Measurements from ENCODE around the gene CEP104. TPM values are rescaled to one million over a fixed set of nuclear protein-coding genes. Genes with fewer than 3 reads are reported as not detected.

Gene CEP104
- total RNA-seq, 1 experiment from 2014 or later = 44.1 TPM

GRCh38 chr1:3893190-3893589 is 36.2 kb upstream of the CEP104 start:
- Histone ChIP-seq H3K9me2 (ENCODE audit: insufficient read depth) (no peaks in the 10 kb centered on the region), H3K9me3 (ENCODE audit: control insufficient read depth in 1 of 2, insufficient read depth in 1 of 2, low read depth in 1 of 2, low read length in 2 of 2) (no peaks in the 10 kb centered on the region), H3K27ac (ENCODE audit: low read depth, low read length) (no peak overlapping the region), H3K4me2 (ENCODE audit: low read length) (no peak overlapping the region), H4K20me1 (ENCODE audit: insufficient read depth) (no peaks in the 10 kb centered on the region), H3K79me2 (ENCODE audit: insufficient read depth, low read length) (peaks cover 62% of the 10 kb centered on the region), H3K27me3 (ENCODE audit: insufficient read depth, low read length) (no peaks in the 10 kb centered on the region), H3K4me3 (replicated peaks in 1 of 2; ENCODE audit: low read depth in 1 of 2, low read length in 2 of 2) (no peak overlapping the region), H3K36me3 (ENCODE audit: control insufficient read depth in 1 of 2, insufficient read depth in 2 of 2, low read length in 2 of 2) (peaks cover 14 to 20% of the 10 kb centered on the region in 2 experiments; a peak in 3 of 4 replicates), H2AFZ (ENCODE audit: low read depth, low read length, poor library complexity, severe bottlenecking) (no peak overlapping the region), H3K9ac (ENCODE audit: low read length) (no peak overlapping the region), H3K4me1 (ENCODE audit: control insufficient read depth in 1 of 2, insufficient read depth in 2 of 2, low read length in 2 of 2) (no peaks in the 10 kb centered on the region; a peak in 1 of 4 replicates)
- intact Hi-C loops (cut with micrococcal nuclease) = no loop called here
- TF ChIP-seq YY1 (IDR thresholded peaks at IDR 0.05; ENCODE audit: extremely low read depth, insufficient replicate concordance, low read depth, low read length) = no peak
- no peak for TF ChIP-seq JUND (IDR thresholded peaks at IDR 0.05)
- no peak for TF ChIP-seq ELF1 (IDR thresholded peaks at IDR 0.05; ENCODE audit: borderline replicate concordance, low read depth)
- TF ChIP-seq CTCF (IDR thresholded peaks at IDR 0.05 in 2 of 3, conservative IDR thresholded peaks at IDR 0.05 in 1 of 3; ENCODE audit: borderline replicate concordance in 1 of 3, insufficient read depth in 1 of 3, low read depth in 2 of 3, low read length in 2 of 3) = no peak
- TF ChIP-seq ATF3 (IDR thresholded peaks at IDR 0.05) = no peak
- no peak for TF ChIP-seq REST (IDR thresholded peaks at IDR 0.05; ENCODE audit: low read depth)
- TF ChIP-seq ZNF274 (IDR thresholded peaks at IDR 0.05; ENCODE audit: low read depth, low read length) = no peak
- TF ChIP-seq MAX (IDR thresholded peaks at IDR 0.05) = no peak
- no peak for TF ChIP-seq CEBPB (IDR thresholded peaks at IDR 0.05; ENCODE audit: low read depth)
- TF ChIP-seq EZH2 (IDR thresholded peaks at IDR 0.05) = no peak
- TF ChIP-seq FOSL1 (IDR thresholded peaks at IDR 0.05; ENCODE audit: low read depth) = no peak
- no peak for TF ChIP-seq EGR1 (IDR thresholded peaks at IDR 0.05; ENCODE audit: low read depth)
- TF ChIP-seq EZH2phosphoT487 (IDR thresholded peaks at IDR 0.05; ENCODE audit: borderline replicate concordance) = no peak
- TF ChIP-seq RAD21 (IDR thresholded peaks at IDR 0.05; ENCODE audit: low read depth) = no peak
- ChIA-PET POLR2A (no interaction called here), RAD21 (ENCODE audit: low non-redundant PET in 1 of 2, low total read pairs in 2 of 2, uncharacterized antibody in 2 of 2, unreplicated experiment in 2 of 2) (no interaction called here), CTCF (no interaction called here)
- ATAC-seq = no peak
- BruUV-seq (replicated peaks) = no TSS peak
- no peak for DNase-seq (ENCODE audit: low read depth, low spot score)

All from HCT116 (cell line).